GM21367 (cell line): Measurements from ENCODE around the gene EMX1.

Experiments
- ATAC-seq: cut with Tn5 transposase; IDR thresholded peaks from one replicate; pipeline ENCODE4 v1.9.1; 2021; ENCODE audit not compliant: unreplicated experiment

The EMX1 gene

GRCh38 chr2:72924353-72925240 lies 7.3 kb downstream of the EMX1 start:
- ATAC-seq = no peak

DNA sequence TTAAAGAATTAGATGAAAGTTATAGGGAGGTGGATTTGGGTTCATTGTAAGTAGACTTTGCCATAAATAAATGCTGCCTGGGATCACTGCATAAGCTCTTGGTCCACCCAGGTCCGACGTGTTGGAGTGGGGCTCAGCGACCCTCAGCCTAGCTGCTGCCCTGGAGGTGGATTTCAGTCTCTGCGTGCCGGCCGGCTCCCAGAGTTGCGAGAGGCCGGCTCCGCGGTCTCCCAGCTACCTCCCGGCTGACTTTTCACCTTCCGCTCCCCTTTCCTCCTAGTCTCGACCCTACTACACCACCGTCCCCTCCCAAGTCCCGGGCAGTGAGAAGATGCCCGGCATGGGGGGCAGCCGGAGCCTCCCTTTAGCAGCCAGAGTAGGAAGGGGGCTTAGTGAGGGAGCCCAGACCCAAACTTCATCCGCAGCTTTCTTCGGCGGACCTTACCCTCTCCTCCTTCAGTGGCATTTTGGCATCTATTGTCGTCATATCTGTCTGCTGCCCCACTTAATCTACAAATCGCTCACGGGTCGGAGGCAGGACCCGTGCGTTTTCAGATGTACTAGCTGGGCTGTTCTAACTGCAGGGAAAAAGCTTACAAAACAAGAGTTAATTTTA lies 8.1 kb downstream of the EMX1 start:
- ATAC-seq = no peak

- ATAC-seq = no peak
These were observed 9.0 kb downstream of the EMX1 start for GRCh38 chr2:72926368-72926767.

GRCh38 chr2:72926811-72927465 lies 9.6 kb downstream of the EMX1 start:
- ATAC-seq = no peak

DNA sequence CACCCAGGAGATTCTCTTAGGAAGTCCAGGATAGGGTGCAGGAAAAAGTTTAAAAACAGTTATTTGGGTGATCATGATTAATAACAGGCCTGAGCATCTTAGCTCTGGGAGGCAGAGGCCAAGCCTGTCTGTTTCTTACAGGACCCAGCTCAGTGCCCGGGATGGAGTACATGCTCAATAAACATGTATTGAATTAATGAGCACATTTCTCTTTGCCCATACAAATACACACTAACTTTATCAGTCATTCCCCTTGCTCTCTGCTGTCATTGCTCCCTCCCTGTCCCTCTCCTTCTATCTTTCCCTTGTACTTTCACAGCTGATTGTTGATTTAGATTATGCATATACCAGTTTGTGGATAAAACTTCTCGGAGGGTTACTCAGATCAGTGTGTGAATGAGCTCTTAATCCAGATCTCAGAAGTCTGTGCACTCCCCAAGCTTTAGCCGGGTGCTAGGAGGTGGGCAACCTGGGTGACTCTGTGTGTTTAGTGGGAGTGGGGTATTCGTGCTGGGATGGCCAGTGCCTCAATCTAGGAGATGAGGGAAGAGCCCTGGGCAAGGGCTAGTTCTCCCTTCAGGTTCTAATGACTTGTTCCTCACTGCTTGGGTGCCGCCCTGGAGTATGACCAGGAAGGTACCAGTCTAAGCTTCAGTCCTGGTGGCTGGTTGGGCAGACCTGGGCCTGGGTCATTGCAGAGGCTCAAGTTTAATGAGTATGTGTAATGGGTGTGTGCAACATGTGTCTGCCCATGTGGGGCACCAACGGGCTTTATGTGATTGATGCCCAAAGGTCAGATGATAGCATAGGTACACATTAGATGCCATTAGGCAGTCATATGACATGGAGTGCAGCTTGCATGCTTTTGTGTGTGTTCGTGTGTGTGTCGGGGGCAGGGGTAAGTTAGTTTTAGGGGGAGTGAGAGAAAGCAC lies 10.6 kb downstream of the EMX1 start:
- no peak for ATAC-seq

- ATAC-seq = no peak
These were observed 11.7 kb downstream of the EMX1 start for GRCh38 chr2:72929010-72929409.

GRCh38 chr2:72931280-72931910 lies 14.1 kb downstream of the EMX1 start:
- no peak for ATAC-seq

- no peak for ATAC-seq
These were observed 14.9 kb downstream of the EMX1 start for GRCh38 chr2:72932045-72932740.

DNA sequence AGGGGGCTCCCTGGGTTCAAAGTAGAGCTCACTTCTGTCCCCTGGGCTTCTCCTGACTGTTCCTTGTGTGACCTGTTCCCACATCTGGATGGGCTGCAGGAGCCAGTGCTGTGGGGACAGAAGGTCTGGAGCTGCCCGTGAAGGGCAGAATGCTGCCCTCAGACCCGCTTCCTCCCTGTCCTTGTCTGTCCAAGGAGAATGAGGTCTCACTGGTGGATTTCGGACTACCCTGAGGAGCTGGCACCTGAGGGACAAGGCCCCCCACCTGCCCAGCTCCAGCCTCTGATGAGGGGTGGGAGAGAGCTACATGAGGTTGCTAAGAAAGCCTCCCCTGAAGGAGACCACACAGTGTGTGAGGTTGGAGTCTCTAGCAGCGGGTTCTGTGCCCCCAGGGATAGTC lies 15.5 kb downstream of the EMX1 start:
- no peak for ATAC-seq

DNA sequence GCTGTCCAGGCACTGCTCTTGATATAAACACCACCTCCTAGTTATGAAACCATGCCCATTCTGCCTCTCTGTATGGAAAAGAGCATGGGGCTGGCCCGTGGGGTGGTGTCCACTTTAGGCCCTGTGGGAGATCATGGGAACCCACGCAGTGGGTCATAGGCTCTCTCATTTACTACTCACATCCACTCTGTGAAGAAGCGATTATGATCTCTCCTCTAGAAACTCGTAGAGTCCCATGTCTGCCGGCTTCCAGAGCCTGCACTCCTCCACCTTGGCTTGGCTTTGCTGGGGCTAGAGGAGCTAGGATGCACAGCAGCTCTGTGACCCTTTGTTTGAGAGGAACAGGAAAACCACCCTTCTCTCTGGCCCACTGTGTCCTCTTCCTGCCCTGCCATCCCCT lies 15.9 kb downstream of the EMX1 start:
- no peak for ATAC-seq

GRCh38 chr2:72933646-72934151 lies 16.4 kb downstream of the EMX1 start:
- no peak for ATAC-seq

- no peak for ATAC-seq
These were observed 17.6 kb downstream of the EMX1 start for GRCh38 chr2:72934683-72935610.

DNA sequence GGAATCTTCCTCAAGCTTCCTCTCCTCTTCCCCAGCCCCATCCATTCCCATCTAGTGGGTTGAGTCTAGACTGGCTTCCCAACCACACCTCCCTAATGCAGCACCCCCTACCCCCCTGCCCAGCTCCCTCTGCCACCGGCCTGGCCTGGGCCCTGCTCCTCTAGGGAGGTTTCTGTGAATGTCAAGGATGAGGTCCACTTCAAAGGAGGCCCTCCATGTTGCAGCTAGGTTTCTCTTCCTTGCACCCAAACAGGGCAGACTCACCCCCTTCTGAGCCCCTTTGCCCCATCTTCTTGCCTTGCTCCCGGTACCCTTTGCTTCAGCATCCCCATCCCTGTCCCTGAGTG lies 18.3 kb downstream of the EMX1 start:
- ATAC-seq = no peak

GRCh38 chr2:72936660-72937355 lies 19.5 kb downstream of the EMX1 start:
- no peak for ATAC-seq

DNA sequence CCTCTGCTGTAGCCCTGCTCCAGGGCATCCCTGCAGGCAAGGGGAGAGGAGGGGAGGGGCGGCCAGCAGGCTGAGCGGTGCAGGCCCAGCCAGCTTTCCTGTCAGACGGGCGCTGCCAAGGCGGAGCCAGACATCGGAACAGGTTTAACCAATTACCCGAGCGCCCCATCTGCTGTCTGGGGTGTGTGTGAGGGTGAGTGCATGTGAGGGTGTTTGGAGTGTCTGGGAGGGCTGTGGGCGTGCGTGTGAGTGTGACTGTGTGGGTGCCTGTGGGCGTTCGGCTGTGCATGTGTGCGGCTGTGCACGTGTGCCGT lies 20.0 kb downstream of the EMX1 start:
- no peak for ATAC-seq

DNA sequence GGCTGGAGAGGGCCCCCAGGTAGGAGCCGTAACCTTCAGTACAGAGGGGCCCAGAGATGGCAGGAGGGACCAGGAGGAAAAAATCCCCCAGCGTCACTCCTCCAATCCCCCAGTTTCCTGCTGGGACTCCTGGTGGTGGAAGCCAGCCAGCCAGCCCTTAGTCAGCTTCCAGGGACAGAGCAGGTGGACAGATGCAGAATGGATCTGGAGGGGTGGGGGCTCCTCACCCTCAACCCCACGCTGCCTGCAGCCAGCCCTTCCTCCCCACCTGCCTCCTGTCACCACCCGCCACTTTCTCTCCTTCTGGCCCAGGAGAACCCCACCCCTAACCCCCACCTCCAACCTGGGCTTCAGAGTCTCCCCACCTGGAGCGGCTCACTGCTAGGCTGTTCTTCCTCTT lies 21.1 kb downstream of the EMX1 start:
- no peak for ATAC-seq

DNA sequence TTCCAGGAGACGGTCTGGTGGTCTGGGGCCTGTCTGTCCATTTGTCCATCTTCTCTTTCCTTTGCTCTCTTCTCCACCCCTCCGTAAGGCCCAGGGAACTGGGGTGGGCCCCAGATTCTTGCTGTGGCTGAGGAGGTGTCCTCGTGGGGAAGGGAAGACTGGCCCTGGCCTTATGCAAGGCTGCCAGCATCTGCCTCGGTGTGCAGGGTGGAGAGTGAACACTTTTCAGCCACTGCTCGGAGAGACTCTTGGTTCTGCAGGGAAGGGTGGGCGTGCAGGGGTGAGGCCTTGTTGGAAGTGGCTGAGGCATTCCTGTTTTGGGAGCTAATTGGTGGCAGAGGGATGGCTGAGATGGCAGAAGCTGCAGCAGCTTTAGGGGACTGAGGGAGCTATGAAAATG lies 23.0 kb downstream of the EMX1 start:
- ATAC-seq = no peak

DNA sequence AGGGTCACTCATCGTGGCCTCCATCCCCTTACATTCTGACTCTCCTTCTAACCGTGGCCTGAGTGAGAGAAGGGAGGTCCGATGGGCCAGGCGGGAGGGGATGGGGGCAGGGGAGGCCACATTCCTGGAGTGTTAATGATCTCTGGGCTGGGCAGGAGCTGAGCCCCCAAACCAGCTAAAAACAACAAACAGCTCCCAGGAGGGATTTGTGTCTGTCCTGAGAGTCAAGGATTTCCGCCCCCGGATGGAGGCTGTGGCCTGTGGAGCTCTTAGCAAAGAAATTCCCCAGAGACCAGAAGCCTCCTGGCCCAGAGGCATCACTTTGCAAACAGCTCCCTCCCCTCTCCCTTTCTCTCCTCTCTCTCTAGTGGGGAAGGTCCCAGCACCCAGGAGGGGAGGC lies 23.5 kb downstream of the EMX1 start:
- no peak for ATAC-seq
